HG03565 (cell line): ENCODE data around the gene NHLRC1.

Source experiments
- ATAC-seq: cut with Tn5 transposase; IDR thresholded peaks from one replicate; pipeline ENCODE4 v1.9.1; 2021; ENCODE audit warnings: mild to moderate bottlenecking, moderate library complexity; ENCODE audit not compliant: unreplicated experiment

Gene NHLRC1

GRCh38 chr6:18088419-18089296 lies 33.8 kb downstream of the NHLRC1 start:
- ATAC-seq: no peak

GRCh38 chr6:18087396-18088165 lies 34.9 kb downstream of the NHLRC1 start:
- no peak for ATAC-seq

DNA sequence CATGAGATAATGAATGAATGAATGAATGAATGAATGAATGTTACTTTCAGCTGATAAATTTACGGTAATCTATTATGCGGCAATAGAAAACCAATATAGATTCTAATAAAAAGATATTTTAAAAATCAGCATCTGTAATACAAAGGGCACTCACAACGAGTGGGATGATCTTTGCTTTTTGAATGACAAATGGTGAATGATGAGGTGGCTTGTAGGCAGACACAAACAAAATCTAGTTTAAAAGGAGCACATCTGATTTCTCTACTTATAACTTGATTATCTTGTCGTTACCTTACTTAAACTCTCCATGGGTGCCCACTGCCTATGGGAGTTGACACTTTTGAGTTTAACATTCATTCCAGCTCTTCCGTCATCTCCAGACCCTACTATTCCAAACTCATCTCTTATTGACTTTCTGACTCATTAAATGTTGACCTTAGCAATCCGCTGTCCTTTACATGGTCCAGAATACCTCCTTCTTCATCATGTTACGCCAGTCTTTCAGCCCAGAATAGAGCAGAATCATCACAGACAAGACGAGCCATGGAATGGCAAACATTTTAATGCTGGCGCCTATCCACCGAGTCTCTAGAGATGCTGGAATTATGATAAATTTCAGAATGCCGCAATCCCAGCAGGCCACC lies 41.3 kb downstream of the NHLRC1 start:
- ATAC-seq: no peak

- ATAC-seq: no peak
Measured at GRCh38 chr6:18080544-18080943, 41.9 kb downstream of the NHLRC1 start.

- no peak for ATAC-seq
Measured at GRCh38 chr6:18078866-18079265, 43.6 kb downstream of the NHLRC1 start.

- ATAC-seq: no peak
Measured at GRCh38 chr6:18076231-18076630, 46.2 kb downstream of the NHLRC1 start.

GRCh38 chr6:18072841-18073240 lies 49.6 kb downstream of the NHLRC1 start:
- no peak for ATAC-seq

- ATAC-seq: no peak
Measured at GRCh38 chr6:18070486-18070885, 52.0 kb downstream of the NHLRC1 start.
